ENCODE measurements around the gene TRIM74. TPM values are rescaled to one million over a fixed set of nuclear protein-coding genes. Genes with fewer than 3 reads are reported as not detected.
"Not testable (repeated sequence)": the region's sequence is repeated elsewhere in the genome, so short reads cannot be mapped to it uniquely, and the experiment has no call there.

The TRIM74 gene
- total RNA-seq, result under 1 TPM in 3 of 4 donors, not detected in 1; 0.19 to 0.27 (median 0.25) TPM

DNA sequence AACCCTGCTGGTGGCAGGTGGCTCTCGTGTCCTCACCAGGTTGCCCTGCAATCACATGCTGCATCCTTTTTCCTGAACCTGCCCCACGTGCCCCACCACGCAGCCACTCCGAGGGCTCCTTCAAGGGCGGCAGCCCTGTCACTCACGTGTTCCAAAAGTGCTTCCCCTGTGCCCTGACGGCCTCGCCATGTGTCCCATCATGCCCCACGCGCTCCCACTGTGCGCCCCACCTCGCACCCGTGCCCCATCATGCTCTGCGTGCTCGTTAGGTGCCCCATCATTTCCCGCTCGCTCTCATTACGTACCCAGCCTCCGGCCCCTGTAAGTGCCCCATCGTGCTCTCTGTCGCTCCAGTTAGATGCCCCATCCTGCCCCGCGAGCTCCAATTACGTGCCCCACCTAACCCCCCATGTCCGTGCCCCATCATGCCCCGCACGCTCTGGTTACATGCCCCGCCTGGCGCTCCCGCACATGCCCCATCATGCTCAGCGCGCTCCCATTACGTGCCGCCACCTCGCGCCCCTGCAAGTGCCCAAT, at the start of gene TRIM74:
Gene TRIM74, minus strand, starts transcription at position 487 of the 537 bp plus-strand sequence. CDS start 3,309 bp downstream, outside the sequence.
- H3K4me3 ChIP-seq (ENCODE audit: low read depth, poor library complexity, severe bottlenecking); intact Hi-C loops (cut with DNase I; ENCODE audit: low total_unique reads): not testable (repeated sequence)
- 39 to 68% methylated on average over 14 to 16 of the region's 36 CpGs for WGBS, 2 donors
- DNase-seq (ENCODE audit: low spot score in 2 of 2), result peak in 1 of 2 donors; percentile 77

DNA sequence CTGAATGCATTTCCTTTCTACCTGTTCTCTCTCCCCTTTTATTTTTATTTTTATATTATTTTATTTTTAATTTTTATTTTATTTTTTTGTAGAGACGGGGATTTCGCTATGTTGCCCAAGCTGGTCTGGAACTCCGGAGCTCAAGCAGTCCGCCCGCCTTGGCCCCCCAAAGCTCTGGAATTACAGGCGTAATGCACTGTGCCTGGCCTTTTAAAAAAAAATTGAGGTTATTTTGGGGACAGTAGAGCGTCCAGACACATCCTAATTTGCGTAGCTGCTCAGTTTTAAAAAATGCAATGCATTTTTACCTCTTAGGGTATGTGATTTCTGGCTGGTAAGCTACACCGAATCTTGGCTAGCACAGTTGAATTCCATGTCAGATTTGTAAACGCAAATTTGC, 37.2 kb upstream of the TRIM74 start:
- H3K4me3 ChIP-seq (ENCODE audit: low read depth, poor library complexity, severe bottlenecking); intact Hi-C loops (cut with DNase I; ENCODE audit: low total_unique reads): not testable (repeated sequence)
- 16 to 17% methylated on average over 10 of the region's 10 CpGs for WGBS, 2 donors
- DNase-seq (ENCODE audit: low spot score in 2 of 2), result peak in 1 of 2 donors; percentile 76

DNA sequence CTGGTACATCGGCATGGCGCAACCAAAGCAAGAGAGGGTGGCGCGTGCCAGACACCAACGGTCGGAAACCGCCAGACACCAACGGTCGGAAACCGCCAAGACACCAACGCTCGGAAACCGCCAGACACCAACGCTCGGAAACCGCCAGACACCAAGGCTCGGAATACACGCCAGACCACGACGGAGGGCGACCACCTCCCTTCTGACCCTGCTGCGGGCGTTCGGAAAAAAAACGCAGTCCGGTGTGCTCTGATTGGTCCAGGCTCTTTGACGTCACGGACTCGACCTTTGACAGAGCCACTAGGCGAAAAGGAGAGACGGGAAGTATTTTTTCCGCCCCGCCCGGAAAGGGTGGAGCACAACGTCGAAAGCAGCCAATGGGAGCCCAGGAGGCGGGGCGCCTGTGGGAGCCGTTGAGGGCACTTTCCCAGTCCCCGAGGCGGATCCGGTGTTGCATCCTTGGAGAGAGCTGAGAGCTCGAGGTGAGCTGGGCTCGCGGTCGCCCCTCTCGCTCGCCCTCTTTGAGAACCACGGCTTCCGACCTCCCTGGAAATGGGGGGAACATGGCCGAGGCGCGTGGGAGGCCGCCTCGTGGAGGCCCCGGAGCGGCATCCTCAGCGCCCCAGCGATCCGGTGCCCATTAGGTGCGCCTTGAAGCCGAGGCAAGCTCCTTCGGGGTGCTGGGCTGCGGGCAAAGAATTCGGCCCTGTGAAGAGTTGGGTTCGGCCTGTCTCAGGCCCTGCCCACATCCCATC, 36.6 kb upstream of the TRIM74 start:
- peak overlapping the region; percentile 48 for H3K4me3 ChIP-seq (ENCODE audit: low read depth, poor library complexity, severe bottlenecking)
- peak; percentile 83 to 98 for DNase-seq (ENCODE audit: low spot score in 2 of 2)
- intact Hi-C loops (cut with DNase I; ENCODE audit: low total_unique reads), result not testable (repeated sequence)
- 0 to 1% methylated on average over 30 to 31 of the region's 66 CpGs for WGBS, 2 donors
- peak in 1 of 2 donors; percentile 45 for TF ChIP-seq POLR2A (IDR thresholded peaks at IDR 0.05)

DNA sequence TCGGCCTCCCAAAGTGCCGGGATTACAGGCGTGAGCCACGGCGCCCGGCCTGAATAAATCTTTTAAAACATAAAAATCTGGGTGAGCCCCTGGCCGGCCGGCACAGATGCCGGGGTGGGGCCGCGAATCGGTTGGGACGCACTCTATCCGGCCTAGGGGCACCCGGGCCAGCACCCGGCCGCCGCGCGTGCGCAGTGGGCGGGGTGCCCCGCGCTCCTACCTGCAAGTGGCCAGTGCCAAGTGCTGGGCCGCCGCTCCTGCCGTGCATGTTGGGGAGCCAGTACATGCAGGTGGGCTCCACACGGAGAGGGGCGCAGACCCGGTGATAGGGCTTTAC, 36.1 kb upstream of the TRIM74 start:
- DNase-seq (ENCODE audit: low spot score in 2 of 2), result peak; percentile 37 to 93
- H3K4me3 ChIP-seq (ENCODE audit: low read depth, poor library complexity, severe bottlenecking), result peak overlapping the region; percentile 32
- intact Hi-C loops (cut with DNase I; ENCODE audit: low total_unique reads), result not testable (repeated sequence)
- WGBS, 2 donors, result no CpG with 5 or more reads among the region's 30 CpGs

DNA sequence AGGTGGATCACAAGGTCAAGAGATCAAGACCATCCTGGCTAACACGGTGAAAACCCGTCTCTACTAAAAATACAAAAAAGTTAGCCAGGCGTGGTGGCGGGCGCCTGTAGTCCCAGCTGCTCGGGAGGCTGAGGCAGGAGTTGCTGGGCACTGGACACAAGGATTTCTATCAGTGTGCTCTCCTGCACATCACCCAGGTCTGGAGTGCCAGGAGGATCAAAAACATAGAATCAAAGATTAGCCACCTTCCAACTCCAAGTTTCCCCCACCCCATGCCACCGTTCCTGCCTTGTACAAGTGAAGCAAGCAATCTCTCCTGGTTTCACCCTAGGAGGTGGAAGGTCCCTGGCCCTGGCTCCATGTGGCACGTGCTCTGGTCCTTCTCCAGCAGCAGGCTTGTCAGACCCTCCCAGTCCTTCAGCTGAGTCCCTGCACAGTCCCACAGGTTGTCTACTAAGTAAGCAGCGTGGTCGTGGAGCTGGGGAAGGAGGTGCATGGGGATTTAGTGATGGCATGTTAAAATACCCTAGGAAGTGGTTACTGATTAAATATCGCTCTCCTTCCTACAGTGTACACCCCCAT, 28.7 kb upstream of the TRIM74 start:
- WGBS, 2 donors, result no CpG with 5 or more reads among the region's 11 CpGs
- H3K4me3 ChIP-seq (ENCODE audit: low read depth, poor library complexity, severe bottlenecking); intact Hi-C loops (cut with DNase I; ENCODE audit: low total_unique reads); DNase-seq (ENCODE audit: low spot score in 2 of 2): not testable (repeated sequence)

DNA sequence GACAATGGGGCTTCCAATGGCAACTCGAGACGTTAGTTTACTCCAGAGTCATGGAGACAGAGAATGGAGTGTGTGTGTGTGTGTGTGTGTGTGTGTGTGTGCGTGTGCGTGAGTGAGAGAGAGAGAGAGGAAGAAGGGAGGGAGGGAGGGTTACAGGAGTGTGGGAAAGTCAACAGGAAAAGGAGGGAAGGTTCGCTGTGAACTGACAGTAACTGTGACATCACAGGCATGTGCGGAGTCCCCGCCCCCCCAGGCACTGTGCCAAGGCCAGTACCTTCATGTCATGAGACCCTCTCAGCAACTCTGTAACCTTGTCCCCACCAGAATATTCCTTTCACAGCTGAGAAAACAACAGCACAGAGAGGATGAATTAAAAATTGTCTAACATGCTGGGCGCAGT, 28.2 kb upstream of the TRIM74 start:
- intact Hi-C loops (cut with DNase I; ENCODE audit: low total_unique reads); H3K4me3 ChIP-seq (ENCODE audit: low read depth, poor library complexity, severe bottlenecking); DNase-seq (ENCODE audit: low spot score in 2 of 2): not testable (repeated sequence)
- WGBS, 2 donors, result 87% methylated on average over 4 of the region's 8 CpGs; no CpG with 5 or more reads in 1 of the 2 donors

DNA sequence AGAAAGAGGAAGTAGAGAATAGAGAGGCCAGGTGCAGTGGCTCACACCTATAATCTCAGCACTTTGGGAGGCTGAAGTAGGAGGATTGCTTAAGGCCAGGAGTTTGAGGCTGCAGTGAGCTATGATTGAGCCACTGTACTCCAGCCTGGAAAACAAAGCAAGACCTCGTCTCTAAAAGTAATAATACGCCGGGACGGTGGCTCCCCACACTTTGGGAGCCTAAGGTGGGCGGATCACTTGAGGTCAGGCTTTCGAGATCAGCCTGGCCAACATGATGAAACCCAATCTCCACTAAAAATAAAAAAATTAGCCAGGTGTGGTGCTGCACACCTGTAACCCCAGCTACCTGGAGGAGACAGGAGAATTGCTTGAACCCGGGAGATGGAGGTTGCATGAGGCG, 26.2 kb upstream of the TRIM74 start:
- H3K4me3 ChIP-seq (ENCODE audit: low read depth, poor library complexity, severe bottlenecking); DNase-seq (ENCODE audit: low spot score in 2 of 2); intact Hi-C loops (cut with DNase I; ENCODE audit: low total_unique reads): not testable (repeated sequence)
- WGBS, 2 donors, result 100% methylated on average over 6 of the region's 8 CpGs; no CpG with 5 or more reads in 1 of the 2 donors

DNA sequence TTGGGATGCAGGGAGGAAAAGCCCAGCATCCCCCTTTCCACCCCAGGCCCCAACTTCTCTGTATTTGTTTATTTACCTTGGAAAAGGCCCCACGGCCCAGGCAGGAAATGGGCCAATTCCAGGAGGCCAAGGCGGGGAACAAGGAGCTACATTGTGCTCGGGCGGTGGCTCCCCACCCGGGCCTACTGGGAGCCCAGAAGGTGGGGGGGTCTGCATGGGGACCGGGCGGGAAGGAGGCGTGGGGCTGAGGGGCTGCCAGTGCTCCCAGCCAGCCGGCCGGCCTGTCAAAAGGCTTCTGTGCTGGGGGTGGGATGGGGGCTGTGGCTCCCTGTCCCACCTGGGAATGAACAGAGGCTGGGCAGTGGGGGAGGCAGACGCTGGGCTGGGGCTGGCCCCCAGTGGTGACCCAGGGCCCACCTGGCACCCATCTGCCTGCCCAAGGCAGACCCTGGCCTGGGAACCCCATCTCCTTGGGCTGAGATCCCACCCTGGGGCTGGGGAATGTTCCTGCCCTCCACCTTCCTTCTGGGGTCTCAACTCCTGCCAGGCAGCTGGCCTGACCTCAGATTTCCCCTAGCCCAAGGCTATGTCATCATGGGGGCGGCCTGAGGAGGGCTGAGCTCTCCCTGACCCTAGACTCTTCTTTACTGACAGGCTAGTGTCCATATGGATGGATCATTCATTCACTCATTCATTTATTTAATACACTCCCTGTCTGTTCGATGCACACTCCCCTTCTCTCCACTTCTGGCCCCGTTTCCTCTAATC, 21.1 kb upstream of the TRIM74 start:
- no CpG with 5 or more reads among the region's 14 CpGs for WGBS, 2 donors
- intact Hi-C loops (cut with DNase I; ENCODE audit: low total_unique reads); H3K4me3 ChIP-seq (ENCODE audit: low read depth, poor library complexity, severe bottlenecking): not testable (repeated sequence)
- DNase-seq (ENCODE audit: low spot score in 2 of 2), result peak in 1 of 2 donors; percentile 74

DNA sequence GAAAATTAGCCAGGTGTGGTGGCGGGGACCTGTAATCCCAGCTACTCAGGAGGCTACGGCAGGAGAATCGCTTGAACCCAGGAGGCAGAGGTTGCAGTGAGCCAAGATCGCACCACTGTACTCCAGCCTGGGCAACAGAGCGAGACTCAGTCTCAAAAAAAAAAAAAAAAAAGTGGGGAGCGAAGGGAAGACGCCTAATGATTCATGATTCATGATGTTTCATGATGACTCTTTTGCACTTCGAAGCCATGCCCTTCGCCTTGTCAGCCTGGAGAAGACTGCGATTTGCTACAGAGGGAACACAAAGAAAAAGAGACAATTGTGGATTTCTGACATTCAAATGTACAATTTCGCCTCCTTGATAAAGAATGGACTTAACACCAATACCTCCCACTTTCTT, 12.8 kb upstream of the TRIM74 start:
- DNase-seq (ENCODE audit: low spot score in 2 of 2); intact Hi-C loops (cut with DNase I; ENCODE audit: low total_unique reads); H3K4me3 ChIP-seq (ENCODE audit: low read depth, poor library complexity, severe bottlenecking): not testable (repeated sequence)
- 83 to 92% methylated on average over 7 to 8 of the region's 11 CpGs for WGBS, 2 donors

DNA sequence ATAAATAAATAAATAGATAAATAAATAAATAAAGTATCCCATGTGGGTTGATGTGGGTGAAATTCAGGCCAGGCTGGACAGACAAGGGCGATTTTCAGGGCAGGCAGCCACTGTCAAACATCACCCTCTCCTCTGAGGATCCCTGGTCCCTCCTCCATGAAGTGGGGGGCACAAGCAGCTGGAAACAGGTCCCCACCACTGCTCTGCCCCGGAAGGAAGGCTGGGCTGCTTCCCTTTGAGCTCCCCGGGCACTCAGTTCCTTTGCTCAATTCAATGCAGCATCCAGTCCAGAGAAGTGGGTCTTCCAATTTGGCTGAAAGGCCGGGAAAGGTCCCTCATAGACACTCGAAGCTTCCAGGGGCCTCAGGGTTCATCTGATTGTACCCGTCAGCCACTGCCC, 11.1 kb upstream of the TRIM74 start:
- WGBS, 2 donors, result no CpG with 5 or more reads among the region's 6 CpGs
- DNase-seq (ENCODE audit: low spot score in 2 of 2), result peak in 1 of 2 donors; percentile 66
- intact Hi-C loops (cut with DNase I; ENCODE audit: low total_unique reads), result not testable (repeated sequence)

DNA sequence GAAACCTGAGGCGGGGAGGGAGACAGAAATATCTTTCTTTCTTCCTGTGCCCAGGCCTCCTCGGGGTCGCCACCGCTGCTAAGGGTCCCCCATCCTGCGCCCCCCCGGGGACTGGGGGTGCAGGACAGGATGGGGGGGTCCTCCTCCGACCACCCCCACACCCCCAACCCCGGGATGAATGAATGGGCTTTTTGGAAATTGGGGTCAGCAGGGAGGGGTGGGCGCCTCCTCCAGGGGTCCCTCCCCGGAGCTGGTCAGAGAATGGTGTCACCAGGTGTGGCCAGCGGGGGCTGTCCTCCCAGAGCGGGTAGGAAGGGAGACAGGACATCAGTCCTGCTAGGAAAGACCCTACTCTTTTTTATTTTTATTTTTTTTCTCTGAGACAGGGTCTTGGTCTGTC, 7.2 kb upstream of the TRIM74 start:
- intact Hi-C loops (cut with DNase I; ENCODE audit: low total_unique reads); H3K4me3 ChIP-seq (ENCODE audit: low read depth, poor library complexity, severe bottlenecking): not testable (repeated sequence)
- DNase-seq (ENCODE audit: low spot score in 2 of 2), result peak in 1 of 2 donors; percentile 68
- WGBS, 2 donors, result 83 to 100% methylated on average over 2 to 4 of the region's 12 CpGs

More for the DNA sequence above, 11.1 kb upstream of the TRIM74 start:
- H3K4me3 ChIP-seq (ENCODE audit: low read depth, poor library complexity, severe bottlenecking), result not testable (repeated sequence)

DNA sequence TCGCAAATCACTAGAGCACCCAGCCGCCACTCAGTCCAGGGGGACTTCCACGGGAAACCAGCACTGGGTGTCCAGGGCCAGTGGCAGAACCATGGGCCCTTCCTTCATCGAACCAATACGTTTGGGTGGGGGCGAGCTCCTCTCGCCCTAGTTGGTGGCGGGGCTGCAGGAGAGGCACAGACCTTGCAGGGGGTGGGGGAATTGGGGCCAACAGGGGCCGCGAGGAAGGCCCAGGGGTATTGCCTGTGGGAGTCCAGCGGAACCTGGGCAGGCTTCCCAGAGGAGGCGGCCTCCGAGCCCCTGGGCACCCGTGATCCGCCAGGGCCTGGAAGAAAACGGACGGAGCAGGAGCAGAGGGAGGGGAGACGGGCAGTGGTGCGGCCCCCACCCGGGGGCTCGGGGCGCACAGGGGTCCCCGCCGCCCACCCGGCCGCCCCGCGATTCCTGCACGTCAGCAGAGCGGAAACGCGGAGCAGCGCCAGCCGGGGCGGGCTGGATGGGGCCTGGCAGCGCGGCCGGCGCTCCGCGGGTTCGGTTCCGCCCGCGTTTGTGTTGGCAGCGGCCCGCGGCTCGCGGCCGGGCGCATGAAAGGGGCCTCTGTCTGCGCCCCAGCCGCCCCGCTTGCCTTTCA, 6.5 kb upstream of the TRIM74 start:
- WGBS, 2 donors, result 92 to 100% methylated on average over 2 of the region's 55 CpGs
- intact Hi-C loops (cut with DNase I; ENCODE audit: low total_unique reads); H3K4me3 ChIP-seq (ENCODE audit: low read depth, poor library complexity, severe bottlenecking): not testable (repeated sequence)
- DNase-seq (ENCODE audit: low spot score in 2 of 2), result peak in 1 of 2 donors; percentile 70

DNA sequence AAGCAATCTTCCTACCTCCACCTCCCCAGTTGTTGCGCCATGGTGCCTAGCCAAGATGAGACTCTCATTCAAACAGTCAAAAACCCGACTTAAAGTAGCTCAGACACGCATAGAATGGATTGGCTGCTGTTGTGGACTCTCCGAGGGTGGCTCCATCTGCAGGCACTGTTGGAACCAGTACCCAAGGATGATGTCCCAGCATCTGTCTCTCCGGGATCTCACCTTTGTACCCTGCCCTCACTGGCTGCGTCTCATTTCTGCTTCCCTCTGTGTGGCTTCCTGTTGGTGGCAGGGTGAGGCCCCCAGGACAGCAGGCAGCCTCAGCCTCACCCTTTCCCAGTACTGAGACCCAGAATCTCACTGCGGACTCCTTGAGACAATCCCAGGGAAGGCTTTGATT, 5.5 kb upstream of the TRIM74 start:
- DNase-seq (ENCODE audit: low spot score in 2 of 2); intact Hi-C loops (cut with DNase I; ENCODE audit: low total_unique reads); H3K4me3 ChIP-seq (ENCODE audit: low read depth, poor library complexity, severe bottlenecking): not testable (repeated sequence)
- 93% methylated on average over 3 of the region's 7 CpGs; no CpG with 5 or more reads in 1 of the 2 donors for WGBS, 2 donors

DNA sequence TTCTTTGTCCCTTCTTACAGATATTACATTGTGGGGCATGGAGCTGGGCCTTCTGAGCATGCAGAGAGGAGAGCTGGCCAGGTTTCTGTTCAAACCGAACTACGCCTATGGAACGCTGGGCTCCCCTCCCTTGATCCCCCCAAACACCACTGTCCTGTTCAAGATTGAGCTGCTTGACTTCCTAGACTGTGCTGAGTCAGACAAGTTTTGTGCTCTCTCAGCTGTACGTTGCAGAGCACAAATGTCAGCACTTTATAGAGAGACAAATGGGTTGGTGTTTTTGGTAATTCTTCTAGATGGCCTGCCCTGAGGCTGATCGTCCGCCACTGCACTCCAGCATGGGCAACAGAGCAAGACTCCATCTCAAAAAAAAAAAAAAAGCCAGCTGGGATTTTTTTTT, 2.2 kb upstream of the TRIM74 start:
- H3K4me3 ChIP-seq (ENCODE audit: low read depth, poor library complexity, severe bottlenecking); DNase-seq (ENCODE audit: low spot score in 2 of 2); intact Hi-C loops (cut with DNase I; ENCODE audit: low total_unique reads): not testable (repeated sequence)
- no CpG with 5 or more reads among the region's 6 CpGs for WGBS, 2 donors

All from lower leg skin (tissue), 4 donors.